Choroid plexus epithelial cell (primary cell): ENCODE results near the gene FRYL.

ENCODE experiments used
- DNase-seq: peaks from one replicate; pipeline ENCODE4 v3.0.0-alpha.2; 2010; ENCODE audit warnings: low read depth
- H3K4me3 ChIP-seq: 2 replicates; pipeline ENCODE4 v1.5.1; 2011; ENCODE audit warnings: low read depth, mild to moderate bottlenecking, control low read depth, low read length, moderate library complexity
- CTCF ChIP-seq: conservative IDR thresholded peaks from 2 replicates; pipeline ENCODE4 v1.5.1; 2011; ENCODE audit warnings: low read depth, mild to moderate bottlenecking, control low read depth, inconsistent platforms, low read length, moderate library complexity

Gene FRYL

GRCh38 chr4:48634688-48635308 is 145.3 kb downstream of the FRYL start:
- no peak for DNase-seq
- no peak overlapping the region for H3K4me3 ChIP-seq
- TF ChIP-seq CTCF, result no peak

- no peak overlapping the region for H3K4me3 ChIP-seq
- no peak for DNase-seq
- TF ChIP-seq CTCF, result no peak
Measured at GRCh38 chr4:48633657-48634056, 146.4 kb downstream of the FRYL start.

- DNase-seq, result no peak
- TF ChIP-seq CTCF, result no peak
- H3K4me3 ChIP-seq, result no peak overlapping the region
Measured at GRCh38 chr4:48629458-48629857, 150.6 kb downstream of the FRYL start.

- no peak for TF ChIP-seq CTCF
- H3K4me3 ChIP-seq, result no peak overlapping the region
- DNase-seq, result no peak
Measured at GRCh38 chr4:48623182-48623780, 156.8 kb downstream of the FRYL start.

- DNase-seq, result no peak
- TF ChIP-seq CTCF, result no peak
- H3K4me3 ChIP-seq, result no peak overlapping the region
Measured at GRCh38 chr4:48620831-48621230, 159.2 kb downstream of the FRYL start.

- H3K4me3 ChIP-seq, result no peak overlapping the region
- TF ChIP-seq CTCF, result no peak
- no peak for DNase-seq
Measured at GRCh38 chr4:48620093-48620492, 160.0 kb downstream of the FRYL start.

GRCh38 chr4:48604527-48604926 is 175.6 kb downstream of the FRYL start:
- H3K4me3 ChIP-seq, result no peak overlapping the region
- no peak for TF ChIP-seq CTCF
- no peak for DNase-seq
